GM12878 (cell line): ENCODE results near the gene GRIA4.

ENCODE experiments used
- ATF2 ChIP-seq: IDR thresholded peaks from 2 replicates; pipeline ENCODE4 v1.6.1; 2012; ENCODE audit warnings: low read length, inconsistent platforms
- BACH1 ChIP-seq: fragments of 450-650 bp; IDR thresholded peaks from 2 replicates; pipeline ENCODE4 v1.6.1; 2017; ENCODE audit warnings: mild to moderate bottlenecking, borderline replicate concordance
- E2F4 ChIP-seq: IDR thresholded peaks from 2 replicates; pipeline ENCODE4 v1.6.1; 2012; ENCODE audit warnings: low read depth, low read length, improper control_type of control experiment
- E4F1 ChIP-seq: fragments of 450-650 bp; IDR thresholded peaks from 2 replicates; pipeline ENCODE4 v1.6.1; 2018; ENCODE audit warnings: borderline replicate concordance, mild to moderate bottlenecking; ENCODE audit not compliant: partially characterized antibody
- GABPA ChIP-seq: IDR thresholded peaks from 2 replicates; pipeline ENCODE4 v1.6.1; 2014; ENCODE audit warnings: antibody characterized with exemption, low read depth, mild to moderate bottlenecking, inconsistent platforms
- MAX ChIP-seq: IDR thresholded peaks from 2 replicates; pipeline ENCODE4 v1.6.1; 2012; ENCODE audit warnings: low read depth, low read length, improper control_type of control experiment
- SMC3 ChIP-seq: IDR thresholded peaks from 2 replicates; pipeline ENCODE4 v1.6.1; 2011; ENCODE audit warnings: low read length, improper control_type of control experiment, borderline replicate concordance
- TAF1 ChIP-seq: IDR thresholded peaks from 2 replicates; pipeline ENCODE4 v1.6.1; 2011; ENCODE audit warnings: mild to moderate bottlenecking, low read depth, low read length, borderline replicate concordance
- ZNF274 ChIP-seq: IDR thresholded peaks from one replicate; pipeline ENCODE4 v1.8.0; 2011; ENCODE audit not compliant: insufficient read length, insufficient read depth

GRCh38 chr11:105582497-105582896, 27.4 kb upstream of the GRIA4 start:
- TF ChIP-seq TAF1 (no peak), ZNF274 (no peak), E2F4 (no peak), MAX (no peak), GABPA (no peak), ATF2 (no peak), BACH1 (no peak), E4F1 (no peak), SMC3 (no peak)
